K562 (cell line): ENCODE data around the gene KCNJ10. TPM values are rescaled to one million over a fixed set of nuclear protein-coding genes. Genes with fewer than 3 reads are reported as not detected.

Experiments
- BCL6 ChIP-seq: fragments of 250-450 bp; sonication (Bioruptor Pico); IDR thresholded peaks from 2 replicates; pipeline ENCODE4 v1.4.0; 2020
- ETV6 ChIP-seq, 3 experiments: fragments of 150-350 bp in 1 of 3; sonication (generic) in 1 of 3; formaldehyde crosslinking in 1 of 3; IDR thresholded peaks; 2 replicates each; pipeline versions ENCODE4 v1.6.1 to v1.8.0; 2014 to 2022; ENCODE audit warnings: borderline replicate concordance in 2 of 3, low read depth in 2 of 3, antibody characterized with exemption in 1 of 3, low read length in 1 of 3, mild to moderate bottlenecking in 1 of 3, missing genetic modification reagents in 1 of 3
- FIP1L1 ChIP-seq: fragments of 200-400 bp; formaldehyde crosslinking; IDR thresholded peaks from 2 replicates; pipeline ENCODE4 v1.6.1; 2018; ENCODE audit warnings: mild to moderate bottlenecking, low read depth, low read length; ENCODE audit not compliant: poor library complexity, severe bottlenecking
- FOXA1 ChIP-seq: fragments of 450-650 bp; IDR thresholded peaks from 2 replicates; pipeline ENCODE4 v1.6.1; 2016; ENCODE audit warnings: mild to moderate bottlenecking, borderline replicate concordance
- PCBP2 ChIP-seq: fragments of 200-400 bp; formaldehyde crosslinking; IDR thresholded peaks from 2 replicates; pipeline ENCODE4 v1.6.1; 2018; ENCODE audit warnings: low read length, low read depth, mild to moderate bottlenecking, moderate library complexity; ENCODE audit not compliant: poor library complexity, severe bottlenecking
- PRDM10 ChIP-seq: fragments of 450-650 bp; IDR thresholded peaks from 2 replicates; pipeline ENCODE4 v1.6.1; 2018; ENCODE audit not compliant: partially characterized antibody
- SMAD2 ChIP-seq: fragments of 150-350 bp; IDR thresholded peaks from 2 replicates; pipeline ENCODE4 v1.6.1; 2014; ENCODE audit warnings: low read depth, mild to moderate bottlenecking, low read length
- ZC3H11A ChIP-seq: IDR thresholded peaks from 2 replicates; pipeline ENCODE4 v1.6.1; 2012; ENCODE audit warnings: low read depth, low read length, improper control_type of control experiment
- ZNF511 ChIP-seq: sonication (generic); formaldehyde crosslinking; IDR thresholded peaks from 2 replicates; pipeline ENCODE4 v1.8.0; 2022; ENCODE audit warnings: mild to moderate bottlenecking, missing genetic modification reagents
- ZNF584 ChIP-seq: fragments of 200-800 bp; sonication (Bioruptor generic); IDR thresholded peaks from 2 replicates; pipeline ENCODE4 v1.6.1; 2016; ENCODE audit warnings: low read depth, mild to moderate bottlenecking, missing genetic modification characterization, missing compliant biosample characterization
- ZNF609 ChIP-seq: sonication (generic); formaldehyde crosslinking; IDR thresholded peaks from 2 replicates; pipeline ENCODE4 v1.8.1; 2023; ENCODE audit warnings: missing genetic modification reagents, mild to moderate bottlenecking, borderline replicate concordance
- polyA plus RNA-seq, 8 experiments: library from polyadenylated mRNA; depleted of rRNA in 4 of 8; stranded (reverse) in 5 of 8; unstranded in 3 of 8; fragments of >200 nt; fragmentation: Nextera tagmentation in 2 of 8; fragmentation: Illumina TruSeq in 1 of 8; extraction: Ambion mirVana in 2 of 8; extraction: Trizol in 1 of 8; gene quantifications; 2 replicates each; pipeline versions ENCODE4 v1.2.1 to v1.2.3, GENCODE V29; 2011 to 2014; ENCODE audit warnings: inconsistent platforms in 1 of 8, missing spikeins in 1 of 8
- total RNA-seq, 7 experiments: library from RNA; depleted of rRNA in 6 of 7; stranded (reverse); fragments of >200 nt in 6 of 7; fragmentation: Illumina TruSeq in 2 of 7; extraction: Trizol in 2 of 7; gene quantifications; 2 replicates each; pipeline versions ENCODE4 v1.2.1 to v1.2.3, GENCODE V29; 2011 to 2021; ENCODE audit warnings: low replicate concordance in 1 of 7
- TF ChIP-seq, protein P1 (sequence below): fragments of 450-650 bp; IDR thresholded peaks from 2 replicates; pipeline ENCODE4 v1.6.1; 2017; ENCODE audit warnings: antibody characterized with exemption, mild to moderate bottlenecking

The KCNJ10 gene
- total and polyA plus RNA-seq, 9 of the 15 experiments (the other 6 are each of a cell fraction or from before 2014, with no cell fraction given) = 0.06 to 0.11 TPM; not detected in 7

DNA sequence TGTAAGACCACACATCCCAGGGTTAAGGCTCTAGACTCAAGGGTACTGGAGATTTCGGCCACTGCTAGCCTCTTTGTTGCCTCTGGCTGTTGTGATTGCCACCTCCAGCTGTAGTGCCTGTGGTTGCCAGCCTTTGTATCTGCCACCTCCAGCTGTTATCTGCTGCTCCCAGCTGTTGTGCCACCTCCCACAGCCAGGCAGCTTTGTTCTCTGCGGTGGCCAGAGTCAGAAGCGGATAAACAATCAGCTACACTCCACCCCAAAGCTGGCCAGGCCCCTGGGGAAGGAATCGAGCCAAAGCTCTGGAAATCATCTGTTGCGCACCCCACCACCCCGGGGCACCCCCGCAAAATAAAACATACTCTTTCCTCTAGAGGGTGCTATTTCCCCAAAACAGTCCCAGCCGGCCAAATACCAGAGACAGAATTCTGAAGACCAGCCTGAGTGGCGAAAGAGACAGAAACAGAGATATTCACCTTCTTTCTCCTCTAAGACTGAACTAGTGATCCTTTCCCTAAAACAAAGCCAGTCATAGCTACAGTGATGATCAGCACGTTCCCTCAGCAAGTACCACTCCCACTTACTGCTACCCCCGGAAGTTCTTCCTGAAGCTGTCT lies 23.4 kb downstream of the KCNJ10 start (continued):
- TF ChIP-seq ZNF609 = peak; percentile 93
- TF ChIP-seq PCBP2 = no peak
- no peak; the same call in 1 of the 2 replicates for TF ChIP-seq ZNF511 (CRISPR knock-in tag)
- TF ChIP-seq, protein P1, sequence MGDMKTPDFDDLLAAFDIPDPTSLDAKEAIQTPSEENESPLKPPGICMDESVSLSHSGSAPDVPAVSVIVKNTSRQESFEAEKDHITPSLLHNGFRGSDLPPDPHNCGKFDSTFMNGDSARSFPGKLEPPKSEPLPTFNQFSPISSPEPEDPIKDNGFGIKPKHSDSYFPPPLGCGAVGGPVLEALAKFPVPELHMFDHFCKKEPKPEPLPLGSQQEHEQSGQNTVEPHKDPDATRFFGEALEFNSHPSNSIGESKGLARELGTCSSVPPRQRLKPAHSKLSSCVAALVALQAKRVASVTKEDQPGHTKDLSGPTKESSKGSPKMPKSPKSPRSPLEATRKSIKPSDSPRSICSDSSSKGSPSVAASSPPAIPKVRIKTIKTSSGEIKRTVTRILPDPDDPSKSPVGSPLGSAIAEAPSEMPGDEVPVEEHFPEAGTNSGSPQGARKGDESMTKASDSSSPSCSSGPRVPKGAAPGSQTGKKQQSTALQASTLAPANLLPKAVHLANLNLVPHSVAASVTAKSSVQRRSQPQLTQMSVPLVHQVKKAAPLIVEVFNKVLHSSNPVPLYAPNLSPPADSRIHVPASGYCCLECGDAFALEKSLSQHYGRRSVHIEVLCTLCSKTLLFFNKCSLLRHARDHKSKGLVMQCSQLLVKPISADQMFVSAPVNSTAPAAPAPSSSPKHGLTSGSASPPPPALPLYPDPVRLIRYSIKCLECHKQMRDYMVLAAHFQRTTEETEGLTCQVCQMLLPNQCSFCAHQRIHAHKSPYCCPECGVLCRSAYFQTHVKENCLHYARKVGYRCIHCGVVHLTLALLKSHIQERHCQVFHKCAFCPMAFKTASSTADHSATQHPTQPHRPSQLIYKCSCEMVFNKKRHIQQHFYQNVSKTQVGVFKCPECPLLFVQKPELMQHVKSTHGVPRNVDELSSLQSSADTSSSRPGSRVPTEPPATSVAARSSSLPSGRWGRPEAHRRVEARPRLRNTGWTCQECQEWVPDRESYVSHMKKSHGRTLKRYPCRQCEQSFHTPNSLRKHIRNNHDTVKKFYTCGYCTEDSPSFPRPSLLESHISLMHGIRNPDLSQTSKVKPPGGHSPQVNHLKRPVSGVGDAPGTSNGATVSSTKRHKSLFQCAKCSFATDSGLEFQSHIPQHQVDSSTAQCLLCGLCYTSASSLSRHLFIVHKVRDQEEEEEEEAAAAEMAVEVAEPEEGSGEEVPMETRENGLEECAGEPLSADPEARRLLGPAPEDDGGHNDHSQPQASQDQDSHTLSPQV = no peak
- TF ChIP-seq FOXA1 = no peak
- TF ChIP-seq BCL6 (CRISPR knock-in tag) = no peak
- peak; percentile 5 for TF ChIP-seq PRDM10
- TF ChIP-seq FIP1L1 = no peak
- TF ChIP-seq ZNF584 (CRISPR knock-in tag) = peak; percentile 93
- TF ChIP-seq SMAD2 = no peak
- TF ChIP-seq ETV6 (IDR thresholded peaks at IDR 0.05; ENCODE audit: borderline replicate concordance in 1 of 2, low read depth in 2 of 2, low read length in 1 of 2) = peak in 1 of 2 experiments; percentile 48; a peak in 1 of 4 replicates
- TF ChIP-seq ETV6 (CRISPR knock-in tag; IDR thresholded peaks at IDR 0.05; ENCODE audit: borderline replicate concordance) = no peak
- no peak for TF ChIP-seq ZC3H11A
